K562 (cell line): ENCODE results near the gene IRF6. TPM values are rescaled to one million over a fixed set of nuclear protein-coding genes. Genes with fewer than 3 reads are reported as not detected.

Source experiments
- ATAC-seq: fragments of 200-7000 bp; cut with Tn5 transposase; 3 replicates; pipeline ENCODE4 v1.9.1; 2020; ENCODE audit warnings: moderate library complexity
- BruUV-seq: library from RNA; stranded (reverse); fragments of 400-500 nt; replicated peaks from 2 replicates; lab custom pipeline; 2021; lab: Mats Ljungman, UMichigan
- CTCF ChIA-PET: fragments of 300-600 bp; formaldehyde crosslinking; extraction: SDS; loops from one replicate; lab custom pipeline; 2021; ENCODE audit warnings: low intra/inter-chr PET ratio; lab: Yijun Ruan, JAX
- POLR2A ChIA-PET: fragments of 300-600, 350-650 bp; sonication (Branson Sonifier 250); formaldehyde crosslinking; extraction: SDS; loops from one replicate; lab custom pipeline; 2021; ENCODE audit warnings: antibody characterized with exemption, inconsistent platforms; lab: Yijun Ruan, JAX
- DNase-seq, 4 experiments: peaks; one replicate each; pipeline versions ENCODE4 v3.0.0 to v3.0.0-alpha.2; 2011 to 2018; ENCODE audit warnings: low spot score in 3 of 4, mixed read lengths in 3 of 4; ENCODE audit errors: extremely low read depth in 1 of 4
- FAIRE-seq: peaks from 2 replicates; lab custom pipeline; 2011; peaks lifted over from hg19 to GRCh38; lab: Jason Lieb, UNC
- H2AFZ ChIP-seq: 2 replicates; pipeline ENCODE4 v1.6.0; 2011; ENCODE audit warnings: low read depth, low read length, control low read depth, inconsistent platforms
- H3K27ac ChIP-seq: fragments of 200-600 bp; 3 replicates; pipeline ENCODE4 v1.8.0; 2011; ENCODE audit warnings: low read depth, mild to moderate bottlenecking, control low read depth, inconsistent platforms, low read length, moderate library complexity, mixed read lengths; ENCODE audit errors: extremely low read depth
- H3K27me3 ChIP-seq, 2 experiments: fragments of 300-600 bp in 1 of 2; 2 replicates in 1 of 2; 3 replicates in 1 of 2; pipeline versions ENCODE4 v1.6.0 to v1.8.0; 2011; ENCODE audit warnings: inconsistent platforms in 2 of 2, low read length in 2 of 2, mild to moderate bottlenecking in 1 of 2, mixed read lengths in 1 of 2, moderate library complexity in 1 of 2; ENCODE audit not compliant: control insufficient read depth in 2 of 2, insufficient read depth in 2 of 2
- H3K36me3 ChIP-seq: fragments of 300-600 bp; 3 replicates; pipeline ENCODE4 v1.8.0; 2011; ENCODE audit warnings: mild to moderate bottlenecking, low read length, inconsistent platforms; ENCODE audit not compliant: control insufficient read depth, insufficient read depth
- H3K4me1 ChIP-seq, 2 experiments: fragments of 200-600 bp in 1 of 2; replicated peaks in 1 of 2; 2 replicates in 1 of 2; 3 replicates in 1 of 2; pipeline versions ENCODE4 v1.5.1 to v1.8.0; 2011; ENCODE audit warnings: inconsistent platforms in 2 of 2, low read length in 2 of 2, mild to moderate bottlenecking in 1 of 2, mixed read lengths in 1 of 2, moderate library complexity in 1 of 2; ENCODE audit not compliant: control insufficient read depth in 2 of 2, insufficient read depth in 2 of 2
- H3K4me2 ChIP-seq: 2 replicates; pipeline ENCODE4 v1.6.1; 2011; ENCODE audit warnings: low read length, control low read depth, inconsistent platforms, mixed read lengths; ENCODE audit not compliant: insufficient read depth
- H3K4me3 ChIP-seq: fragments of 200-600 bp; sonication (generic), shearing (Covaris generic); 2 replicates; pipeline ENCODE4 v1.5.1; 2016; ENCODE audit warnings: control low read depth, inconsistent platforms
- H3K79me2 ChIP-seq: fragments of 200-600 bp; 3 replicates; pipeline ENCODE4 v1.8.0; 2011; ENCODE audit warnings: low read length, inconsistent platforms; ENCODE audit not compliant: control insufficient read depth, insufficient read depth
- H3K9ac ChIP-seq, 2 experiments: 2 replicates each; pipeline versions ENCODE4 v1.6.0 to v1.6.1; 2011; ENCODE audit warnings: low read depth in 2 of 2, low read length in 2 of 2, control low read depth in 1 of 2, inconsistent platforms in 1 of 2, mild to moderate bottlenecking in 1 of 2, mixed read lengths in 1 of 2; ENCODE audit not compliant: insufficient read depth in 1 of 2
- H3K9me1 ChIP-seq: one replicate; pipeline ENCODE4 v1.6.0; 2011; ENCODE audit warnings: inconsistent platforms, mild to moderate bottlenecking, low read length, moderate library complexity; ENCODE audit not compliant: control insufficient read depth, insufficient read depth
- H3K9me3 ChIP-seq: replicated peaks from 2 replicates; pipeline ENCODE4 v1.5.1; 2011; ENCODE audit warnings: low read depth, low read length, inconsistent platforms; ENCODE audit not compliant: control insufficient read depth, insufficient read depth
- H4K20me1 ChIP-seq: replicated peaks from 2 replicates; pipeline ENCODE4 v1.6.1; 2011; ENCODE audit warnings: low read length, inconsistent platforms, mixed read lengths; ENCODE audit not compliant: control insufficient read depth, insufficient read depth
- BRCA1 ChIP-seq, 2 experiments: fragments of 450-650 bp in 1 of 2; sonication (generic) in 1 of 2; formaldehyde crosslinking in 1 of 2; IDR thresholded peaks; 2 replicates each; pipeline versions ENCODE4 v1.5.0 to v1.6.1; 2017 to 2020; ENCODE audit warnings: mild to moderate bottlenecking in 1 of 2, missing genetic modification reagents in 1 of 2
- CBX8 ChIP-seq: fragments of 200-600 bp; sonication (generic); IDR thresholded peaks from 2 replicates; pipeline ENCODE4 v1.6.1; 2012; ENCODE audit warnings: borderline replicate concordance, mixed run types, low read depth, mild to moderate bottlenecking, moderate library complexity, mixed read lengths, low read length, control low read depth, inconsistent platforms; ENCODE audit not compliant: poor library complexity, severe bottlenecking; ENCODE audit errors: extremely low read depth
- DIDO1 ChIP-seq: fragments of 450-650 bp; IDR thresholded peaks from 2 replicates; pipeline ENCODE4 v1.6.1; 2016; ENCODE audit warnings: low read depth, missing biosample characterization, missing genetic modification characterization
- GTF2F1 ChIP-seq: IDR thresholded peaks from 2 replicates; pipeline ENCODE4 v1.6.1; 2011; ENCODE audit warnings: low read depth, low read length, improper control_type of control experiment
- SMARCA5 ChIP-seq: fragments of 450-650 bp; IDR thresholded peaks from 2 replicates; pipeline ENCODE4 v1.6.1; 2016
- WHSC1 ChIP-seq: IDR thresholded peaks from one replicate; pipeline ENCODE4 v1.6.1; 2012; ENCODE audit warnings: low read length, control low read depth, inconsistent platforms
- ZFX ChIP-seq: sonication (generic); formaldehyde crosslinking; IDR thresholded peaks from 2 replicates; pipeline ENCODE4 v1.8.0; 2022; ENCODE audit warnings: mild to moderate bottlenecking, missing genetic modification reagents, moderate library complexity
- ZNF174 ChIP-seq: fragments of 250-450 bp; sonication (Bioruptor Pico); IDR thresholded peaks from 2 replicates; pipeline ENCODE4 v1.4.0; 2020; ENCODE audit warnings: mild to moderate bottlenecking
- WGBS: fragments of 100-300 bp; shearing (Covaris generic); methylation state at CpG from one replicate; pipeline ENCODE4 v1.1.6; 2016; ENCODE audit warnings: low coverage, mixed read lengths; ENCODE audit not compliant: insufficient coverage; ENCODE audit errors: missing lambda C conversion rate; 5-methylcytosine and 5-hydroxymethylcytosine counted together
- in situ Hi-C: fragments of 300-500 bp; cut with MboI; formaldehyde crosslinking; loops from 4 replicates; pipeline ENCODE4 v1.15.0; 2018; ENCODE audit warnings: inconsistent platforms, mixed read lengths
- intact Hi-C: fragments of 100-400 bp; cut with micrococcal nuclease; formaldehyde crosslinking; loops from 2 replicates; pipeline ENCODE4 v1.14.2; 2022
- polyA plus RNA-seq, 8 experiments: library from polyadenylated mRNA; depleted of rRNA in 4 of 8; stranded (reverse) in 5 of 8; unstranded in 3 of 8; fragments of >200 nt; fragmentation: Nextera tagmentation in 2 of 8; fragmentation: Illumina TruSeq in 1 of 8; extraction: Ambion mirVana in 2 of 8; extraction: Trizol in 1 of 8; gene quantifications; 2 replicates each; pipeline versions ENCODE4 v1.2.1 to v1.2.3, GENCODE V29; 2011 to 2014; ENCODE audit warnings: inconsistent platforms in 1 of 8, missing spikeins in 1 of 8
- total RNA-seq, 7 experiments: library from RNA; depleted of rRNA in 6 of 7; stranded (reverse); fragments of >200 nt in 6 of 7; fragmentation: Illumina TruSeq in 2 of 7; extraction: Trizol in 2 of 7; gene quantifications; 2 replicates each; pipeline versions ENCODE4 v1.2.1 to v1.2.3, GENCODE V29; 2011 to 2021; ENCODE audit warnings: low replicate concordance in 1 of 7
- TF ChIP-seq, protein P1 (sequence below): fragments of 250-450 bp; sonication (Bioruptor Pico); IDR thresholded peaks from 2 replicates; pipeline ENCODE4 v1.4.0; 2020

The IRF6 gene
- total and polyA plus RNA-seq, 9 of the 15 experiments (the other 6 are each of a cell fraction or from before 2014, with no cell fraction given): 0.03 to 0.65 (median 0.17) TPM

DNA sequence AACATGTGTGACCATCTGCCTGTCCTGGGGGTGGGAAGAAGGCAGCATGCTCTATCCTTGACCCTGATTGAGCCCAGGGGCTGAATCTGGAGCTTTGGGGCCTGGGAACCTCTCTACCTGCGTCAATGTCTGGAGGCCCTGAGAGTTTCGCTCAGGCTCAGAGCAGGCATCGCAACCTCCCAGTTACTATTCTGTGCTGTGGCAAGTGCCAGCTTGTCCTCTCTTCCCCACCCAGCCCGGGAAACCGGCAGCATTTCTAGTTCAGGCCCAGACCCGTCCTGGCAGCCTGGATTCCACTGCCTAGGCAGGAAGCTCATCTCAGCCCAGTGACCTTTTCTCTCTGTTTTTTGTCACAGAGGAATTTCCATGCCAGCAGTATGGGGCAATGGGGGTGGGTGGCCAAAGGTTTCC lies 10.0 kb upstream of the IRF6 start:
- Histone ChIP-seq H4K20me1 (no peaks in the 10 kb centered on the region), H3K9me3 (no peaks in the 10 kb centered on the region), H3K79me2 (no peaks in the 10 kb centered on the region), H3K4me1 (no peaks in the 10 kb centered on the region; a peak in 1 of 5 replicates), H3K27ac (no peak overlapping the region), H3K4me2 (no peak overlapping the region), H3K9ac (no peak overlapping the region), H3K9me1 (no peaks in the 10 kb centered on the region), H3K4me3 (no peak overlapping the region), H3K36me3 (no peaks in the 10 kb centered on the region), H3K27me3 (peaks cover 0 to 8% of the 10 kb centered on the region in 2 experiments; a peak in 2 of 5 replicates), H2AFZ (no peak overlapping the region)
- no peak for ATAC-seq
- CTCF ChIA-PET: no interaction called here
- no peak for FAIRE-seq
- POLR2A ChIA-PET: interaction anchor here (1.0 to 1.3 kb wide), 2 partner anchors 8 to 10 kb away, joined by 5 to 6 read pairs; partner anchors contain the start of gene IRF6
- in situ Hi-C loops: no loop called here
- TF ChIP-seq ZNF174 (no peak), GTF2F1 (no peak), CBX8 (no peak)
- intact Hi-C loops: no loop called here
- DNase-seq: no peak
- BruUV-seq: no TSS peak
- WGBS: 15% methylated on average over 6 of the region's 6 CpGs

DNA sequence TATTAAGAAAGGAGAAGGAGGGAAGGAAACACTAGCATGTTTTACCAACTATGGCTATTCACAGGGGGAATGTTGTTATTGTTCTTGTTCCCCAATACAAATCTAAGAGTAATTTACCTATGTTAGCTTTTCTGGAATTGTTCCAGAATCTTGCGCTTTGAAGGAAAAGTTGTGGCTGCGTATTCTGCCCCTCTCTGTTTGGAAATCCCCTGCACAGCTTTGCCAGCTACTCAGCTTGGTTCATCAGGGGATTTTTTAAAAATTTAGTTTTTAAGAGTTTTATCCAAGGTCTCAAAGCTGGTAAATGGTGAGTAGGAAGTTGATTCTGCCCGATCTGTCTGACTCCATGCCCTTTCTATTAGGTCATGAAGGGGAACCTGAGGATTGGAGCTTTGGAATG lies 9.5 kb upstream of the IRF6 start:
- Histone ChIP-seq H2AFZ (no peak overlapping the region), H3K9me3 (no peaks in the 10 kb centered on the region), H3K4me3 (no peak overlapping the region), H3K9ac (no peak overlapping the region), H3K27ac (no peak overlapping the region), H3K9me1 (no peaks in the 10 kb centered on the region), H3K4me1 (no peaks in the 10 kb centered on the region; a peak in 1 of 5 replicates), H3K27me3 (peaks cover 0 to 8% of the 10 kb centered on the region in 2 experiments; a peak in 2 of 5 replicates), H3K4me2 (no peak overlapping the region), H4K20me1 (no peaks in the 10 kb centered on the region), H3K79me2 (no peaks in the 10 kb centered on the region), H3K36me3 (no peaks in the 10 kb centered on the region)
- BruUV-seq: no TSS peak
- no peak for DNase-seq
- ChIA-PET POLR2A (interaction anchor here (1.0 to 1.3 kb wide), 2 partner anchors 8 to 10 kb away, joined by 5 to 6 read pairs; partner anchors contain the start of gene IRF6), CTCF (no interaction called here)
- in situ Hi-C loops (no loop called here), intact Hi-C loops (no loop called here)
- ATAC-seq: no peak
- 48% methylated on average over 3 of the region's 3 CpGs for WGBS
- peak; percentile 57 for FAIRE-seq
- TF ChIP-seq WHSC1: no peak
- TF ChIP-seq BRCA1 (IDR thresholded peaks at IDR 0.05): no peak
- no peak for TF ChIP-seq BRCA1 (CRISPR knock-in tag; IDR thresholded peaks at IDR 0.05)
- TF ChIP-seq SMARCA5: no peak
- TF ChIP-seq DIDO1 (tag): no peak
- no peak for TF ChIP-seq ZFX (CRISPR knock-in tag)
- TF ChIP-seq, protein P1, sequence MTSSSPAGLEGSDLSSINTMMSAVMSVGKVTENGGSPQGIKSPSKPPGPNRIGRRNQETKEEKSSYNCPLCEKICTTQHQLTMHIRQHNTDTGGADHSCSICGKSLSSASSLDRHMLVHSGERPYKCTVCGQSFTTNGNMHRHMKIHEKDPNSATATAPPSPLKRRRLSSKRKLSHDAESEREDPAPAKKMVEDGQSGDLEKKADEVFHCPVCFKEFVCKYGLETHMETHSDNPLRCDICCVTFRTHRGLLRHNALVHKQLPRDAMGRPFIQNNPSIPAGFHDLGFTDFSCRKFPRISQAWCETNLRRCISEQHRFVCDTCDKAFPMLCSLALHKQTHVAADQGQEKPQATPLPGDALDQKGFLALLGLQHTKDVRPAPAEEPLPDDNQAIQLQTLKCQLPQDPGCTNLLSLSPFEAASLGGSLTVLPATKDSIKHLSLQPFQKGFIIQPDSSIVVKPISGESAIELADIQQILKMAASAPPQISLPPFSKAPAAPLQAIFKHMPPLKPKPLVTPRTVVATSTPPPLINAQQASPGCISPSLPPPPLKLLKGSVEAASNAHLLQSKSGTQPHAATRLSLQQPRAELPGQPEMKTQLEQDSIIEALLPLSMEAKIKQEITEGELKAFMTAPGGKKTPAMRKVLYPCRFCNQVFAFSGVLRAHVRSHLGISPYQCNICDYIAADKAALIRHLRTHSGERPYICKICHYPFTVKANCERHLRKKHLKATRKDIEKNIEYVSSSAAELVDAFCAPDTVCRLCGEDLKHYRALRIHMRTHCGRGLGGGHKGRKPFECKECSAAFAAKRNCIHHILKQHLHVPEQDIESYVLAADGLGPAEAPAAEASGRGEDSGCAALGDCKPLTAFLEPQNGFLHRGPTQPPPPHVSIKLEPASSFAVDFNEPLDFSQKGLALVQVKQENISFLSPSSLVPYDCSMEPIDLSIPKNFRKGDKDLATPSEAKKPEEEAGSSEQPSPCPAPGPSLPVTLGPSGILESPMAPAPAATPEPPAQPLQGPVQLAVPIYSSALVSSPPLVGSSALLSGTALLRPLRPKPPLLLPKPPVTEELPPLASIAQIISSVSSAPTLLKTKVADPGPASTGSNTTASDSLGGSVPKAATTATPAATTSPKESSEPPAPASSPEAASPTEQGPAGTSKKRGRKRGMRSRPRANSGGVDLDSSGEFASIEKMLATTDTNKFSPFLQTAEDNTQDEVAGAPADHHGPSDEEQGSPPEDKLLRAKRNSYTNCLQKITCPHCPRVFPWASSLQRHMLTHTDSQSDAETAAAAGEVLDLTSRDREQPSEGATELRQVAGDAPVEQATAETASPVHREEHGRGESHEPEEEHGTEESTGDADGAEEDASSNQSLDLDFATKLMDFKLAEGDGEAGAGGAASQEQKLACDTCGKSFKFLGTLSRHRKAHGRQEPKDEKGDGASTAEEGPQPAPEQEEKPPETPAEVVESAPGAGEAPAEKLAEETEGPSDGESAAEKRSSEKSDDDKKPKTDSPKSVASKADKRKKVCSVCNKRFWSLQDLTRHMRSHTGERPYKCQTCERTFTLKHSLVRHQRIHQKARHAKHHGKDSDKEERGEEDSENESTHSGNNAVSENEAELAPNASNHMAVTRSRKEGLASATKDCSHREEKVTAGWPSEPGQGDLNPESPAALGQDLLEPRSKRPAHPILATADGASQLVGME (CRISPR knock-in tag): no peak
